Mammary epithelial cell (primary cell): ENCODE measurements around the gene P2RX3.

Experiments used
- CTCF ChIP-seq, 2 donors: IDR thresholded peaks in 1 of 2; conservative IDR thresholded peaks in 1 of 2; 2 replicates each; pipeline ENCODE4 v1.5.1; 2011 to 2012; ENCODE audit warnings: inconsistent platforms in 2 of 2, low read length in 2 of 2, mild to moderate bottlenecking in 2 of 2, control low read depth in 1 of 2, low read depth in 1 of 2; ENCODE audit not compliant: insufficient read depth in 1 of 2; ENCODE audit errors: extremely low read depth in 1 of 2
- EZH2 ChIP-seq: IDR thresholded peaks from 2 replicates; pipeline ENCODE4 v1.6.1; 2012; ENCODE audit warnings: low read length, inconsistent platforms, borderline replicate concordance

GRCh38 chr11:57409321-57410100, 71.4 kb downstream of the P2RX3 start:
- TF ChIP-seq CTCF (conservative IDR thresholded peaks at IDR 0.05 in 1 of 2, IDR thresholded peaks at IDR 0.05 in 1 of 2; ENCODE audit: extremely low read depth in 1 of 2, insufficient read depth in 1 of 2, low read depth in 1 of 2, low read length in 2 of 2), result no peak
- TF ChIP-seq EZH2, result no peak
